Measurements from ENCODE around the gene HEPN1.

The HEPN1 gene

DNA sequence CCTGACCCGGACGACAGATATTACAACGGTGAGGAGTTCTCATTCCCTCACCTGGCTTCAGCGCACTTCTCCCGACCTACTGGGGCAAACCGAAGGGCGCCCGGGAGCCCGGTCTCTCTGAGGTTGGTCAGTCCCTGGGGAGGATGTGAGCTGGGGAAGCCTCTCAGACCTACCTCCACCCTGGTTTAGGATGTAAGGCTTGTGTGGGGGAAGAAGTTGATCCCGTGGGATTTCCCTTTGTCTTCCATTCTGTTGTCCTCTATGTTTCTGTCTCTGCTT is 41.5 kb upstream of the HEPN1 start:
- CTCF ChIA-PET = interaction anchor here (0.6 to 1.8 kb wide), 2 partner anchors 11 to 131 kb away, joined by 3 to 10 read pairs; no protein-coding TSS in a partner anchor
- H3K4me3 ChIP-seq (ENCODE audit: low read depth, low read length) = no peak overlapping the region

DNA sequence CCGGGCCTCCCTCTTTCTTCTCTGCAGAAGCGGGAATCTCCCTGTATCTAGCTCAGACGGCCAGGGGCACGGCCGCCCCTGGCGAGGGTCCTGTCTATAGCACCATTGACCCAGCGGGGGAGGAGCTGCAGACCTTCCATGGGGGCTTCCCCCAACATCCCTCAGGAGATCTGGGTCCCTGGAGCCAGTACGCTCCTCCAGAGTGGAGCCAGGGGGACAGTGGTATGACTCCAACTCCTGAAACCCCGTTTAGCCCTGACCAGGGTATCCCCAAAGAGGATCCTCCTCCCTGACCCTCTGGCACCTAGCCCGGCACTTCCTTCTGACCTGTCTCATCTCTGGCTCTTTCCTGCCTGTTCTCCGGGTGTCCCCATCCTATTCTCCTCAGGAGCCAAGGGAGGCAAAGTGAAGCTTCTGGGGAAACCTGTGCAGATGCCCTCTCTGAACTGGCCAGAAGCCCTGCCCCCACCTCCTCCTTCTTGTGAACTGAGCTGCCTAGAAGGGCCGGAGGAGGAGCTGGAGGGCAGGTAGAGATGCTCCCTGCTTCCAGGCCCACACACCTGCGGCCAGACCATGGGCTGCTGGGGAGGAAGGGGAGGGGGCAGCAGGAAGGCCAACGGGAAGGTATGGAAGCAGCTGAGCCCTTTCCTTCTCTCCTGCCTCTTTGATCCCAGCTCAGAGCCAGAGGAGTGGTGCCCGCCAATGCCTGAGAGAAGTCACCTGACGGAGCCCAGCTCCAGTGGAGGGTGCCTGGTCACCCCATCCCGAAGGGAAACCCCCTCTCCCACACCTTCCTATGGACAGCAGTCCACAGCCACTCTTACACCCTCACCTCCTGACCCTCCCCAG is 40.9 kb upstream of the HEPN1 start:
- POLR2A ChIA-PET = no interaction called here
- no peak for TF ChIP-seq ZNF830 (tag by site-specific recombination; IDR thresholded peaks at IDR 0.05; ENCODE audit: low read depth)
- TF ChIP-seq, protein P1, sequence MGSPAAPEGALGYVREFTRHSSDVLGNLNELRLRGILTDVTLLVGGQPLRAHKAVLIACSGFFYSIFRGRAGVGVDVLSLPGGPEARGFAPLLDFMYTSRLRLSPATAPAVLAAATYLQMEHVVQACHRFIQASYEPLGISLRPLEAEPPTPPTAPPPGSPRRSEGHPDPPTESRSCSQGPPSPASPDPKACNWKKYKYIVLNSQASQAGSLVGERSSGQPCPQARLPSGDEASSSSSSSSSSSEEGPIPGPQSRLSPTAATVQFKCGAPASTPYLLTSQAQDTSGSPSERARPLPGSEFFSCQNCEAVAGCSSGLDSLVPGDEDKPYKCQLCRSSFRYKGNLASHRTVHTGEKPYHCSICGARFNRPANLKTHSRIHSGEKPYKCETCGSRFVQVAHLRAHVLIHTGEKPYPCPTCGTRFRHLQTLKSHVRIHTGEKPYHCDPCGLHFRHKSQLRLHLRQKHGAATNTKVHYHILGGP (tag by site-specific recombination; IDR thresholded peaks at IDR 0.05) = no peak
- no peak for TF ChIP-seq ZNF366 (tag by site-specific recombination; conservative IDR thresholded peaks at IDR 0.05)
- TF ChIP-seq, protein P2, sequence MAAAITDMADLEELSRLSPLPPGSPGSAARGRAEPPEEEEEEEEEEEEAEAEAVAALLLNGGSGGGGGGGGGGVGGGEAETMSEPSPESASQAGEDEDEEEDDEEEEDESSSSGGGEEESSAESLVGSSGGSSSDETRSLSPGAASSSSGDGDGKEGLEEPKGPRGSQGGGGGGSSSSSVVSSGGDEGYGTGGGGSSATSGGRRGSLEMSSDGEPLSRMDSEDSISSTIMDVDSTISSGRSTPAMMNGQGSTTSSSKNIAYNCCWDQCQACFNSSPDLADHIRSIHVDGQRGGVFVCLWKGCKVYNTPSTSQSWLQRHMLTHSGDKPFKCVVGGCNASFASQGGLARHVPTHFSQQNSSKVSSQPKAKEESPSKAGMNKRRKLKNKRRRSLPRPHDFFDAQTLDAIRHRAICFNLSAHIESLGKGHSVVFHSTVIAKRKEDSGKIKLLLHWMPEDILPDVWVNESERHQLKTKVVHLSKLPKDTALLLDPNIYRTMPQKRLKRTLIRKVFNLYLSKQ (tag by site-specific recombination; IDR thresholded peaks at IDR 0.05; ENCODE audit: borderline replicate concordance) = no peak
- TF ChIP-seq ZNF560 (tag by site-specific recombination; IDR thresholded peaks at IDR 0.05; ENCODE audit: borderline replicate concordance) = no peak
- no peak for TF ChIP-seq ZBTB8A (tag by site-specific recombination; IDR thresholded peaks at IDR 0.05)
- TF ChIP-seq ZNF548 (tag by site-specific recombination; IDR thresholded peaks at IDR 0.05) = no peak
- TF ChIP-seq, protein P3, sequence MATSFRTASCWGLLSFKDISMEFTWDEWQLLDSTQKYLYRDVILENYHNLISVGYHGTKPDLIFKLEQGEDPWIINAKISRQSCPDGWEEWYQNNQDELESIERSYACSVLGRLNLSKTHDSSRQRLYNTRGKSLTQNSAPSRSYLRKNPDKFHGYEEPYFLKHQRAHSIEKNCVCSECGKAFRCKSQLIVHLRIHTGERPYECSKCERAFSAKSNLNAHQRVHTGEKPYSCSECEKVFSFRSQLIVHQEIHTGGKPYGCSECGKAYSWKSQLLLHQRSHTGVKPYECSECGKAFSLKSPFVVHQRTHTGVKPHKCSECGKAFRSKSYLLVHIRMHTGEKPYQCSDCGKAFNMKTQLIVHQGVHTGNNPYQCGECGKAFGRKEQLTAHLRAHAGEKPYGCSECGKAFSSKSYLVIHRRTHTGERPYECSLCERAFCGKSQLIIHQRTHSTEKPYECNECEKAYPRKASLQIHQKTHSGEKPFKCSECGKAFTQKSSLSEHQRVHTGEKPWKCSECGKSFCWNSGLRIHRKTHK (tag by site-specific recombination; IDR thresholded peaks at IDR 0.05) = no peak
- TF ChIP-seq ZBTB20 (tag by site-specific recombination; IDR thresholded peaks at IDR 0.05) = no peak

More for the DNA sequence above, 41.5 kb upstream of the HEPN1 start:
- H3K36me3 ChIP-seq (ENCODE audit: control insufficient read depth in 2 of 2, insufficient read depth in 1 of 2, low read length in 2 of 2) = no peaks in the 10 kb centered on the region
- TF ChIP-seq ZNF837 (tag by site-specific recombination; IDR thresholded peaks at IDR 0.05) (no peak), ZNF747 (tag by site-specific recombination; IDR thresholded peaks at IDR 0.05) (no peak), ZNF175 (tag by site-specific recombination; IDR thresholded peaks at IDR 0.05) (no peak), ZNF530 (tag by site-specific recombination; IDR thresholded peaks at IDR 0.05; ENCODE audit: low read depth) (no peak), BCL11A (tag by site-specific recombination; IDR thresholded peaks at IDR 0.05; ENCODE audit: low read depth) (no peak), ZNF426 (tag by site-specific recombination; IDR thresholded peaks at IDR 0.05) (no peak), ZNF239 (tag by site-specific recombination; IDR thresholded peaks at IDR 0.05) (no peak), ZNF830 (tag by site-specific recombination; IDR thresholded peaks at IDR 0.05; ENCODE audit: low read depth) (no peak), ZNF629 (tag by site-specific recombination; IDR thresholded peaks at IDR 0.05) (no peak), ZFP37 (tag by site-specific recombination; IDR thresholded peaks at IDR 0.05) (no peak), ZXDB (tag by site-specific recombination; IDR thresholded peaks at IDR 0.05) (no peak), ZNF548 (tag by site-specific recombination; IDR thresholded peaks at IDR 0.05) (no peak), ZSCAN16 (tag by site-specific recombination; IDR thresholded peaks at IDR 0.05) (no peak)
- TF ChIP-seq, protein P4, sequence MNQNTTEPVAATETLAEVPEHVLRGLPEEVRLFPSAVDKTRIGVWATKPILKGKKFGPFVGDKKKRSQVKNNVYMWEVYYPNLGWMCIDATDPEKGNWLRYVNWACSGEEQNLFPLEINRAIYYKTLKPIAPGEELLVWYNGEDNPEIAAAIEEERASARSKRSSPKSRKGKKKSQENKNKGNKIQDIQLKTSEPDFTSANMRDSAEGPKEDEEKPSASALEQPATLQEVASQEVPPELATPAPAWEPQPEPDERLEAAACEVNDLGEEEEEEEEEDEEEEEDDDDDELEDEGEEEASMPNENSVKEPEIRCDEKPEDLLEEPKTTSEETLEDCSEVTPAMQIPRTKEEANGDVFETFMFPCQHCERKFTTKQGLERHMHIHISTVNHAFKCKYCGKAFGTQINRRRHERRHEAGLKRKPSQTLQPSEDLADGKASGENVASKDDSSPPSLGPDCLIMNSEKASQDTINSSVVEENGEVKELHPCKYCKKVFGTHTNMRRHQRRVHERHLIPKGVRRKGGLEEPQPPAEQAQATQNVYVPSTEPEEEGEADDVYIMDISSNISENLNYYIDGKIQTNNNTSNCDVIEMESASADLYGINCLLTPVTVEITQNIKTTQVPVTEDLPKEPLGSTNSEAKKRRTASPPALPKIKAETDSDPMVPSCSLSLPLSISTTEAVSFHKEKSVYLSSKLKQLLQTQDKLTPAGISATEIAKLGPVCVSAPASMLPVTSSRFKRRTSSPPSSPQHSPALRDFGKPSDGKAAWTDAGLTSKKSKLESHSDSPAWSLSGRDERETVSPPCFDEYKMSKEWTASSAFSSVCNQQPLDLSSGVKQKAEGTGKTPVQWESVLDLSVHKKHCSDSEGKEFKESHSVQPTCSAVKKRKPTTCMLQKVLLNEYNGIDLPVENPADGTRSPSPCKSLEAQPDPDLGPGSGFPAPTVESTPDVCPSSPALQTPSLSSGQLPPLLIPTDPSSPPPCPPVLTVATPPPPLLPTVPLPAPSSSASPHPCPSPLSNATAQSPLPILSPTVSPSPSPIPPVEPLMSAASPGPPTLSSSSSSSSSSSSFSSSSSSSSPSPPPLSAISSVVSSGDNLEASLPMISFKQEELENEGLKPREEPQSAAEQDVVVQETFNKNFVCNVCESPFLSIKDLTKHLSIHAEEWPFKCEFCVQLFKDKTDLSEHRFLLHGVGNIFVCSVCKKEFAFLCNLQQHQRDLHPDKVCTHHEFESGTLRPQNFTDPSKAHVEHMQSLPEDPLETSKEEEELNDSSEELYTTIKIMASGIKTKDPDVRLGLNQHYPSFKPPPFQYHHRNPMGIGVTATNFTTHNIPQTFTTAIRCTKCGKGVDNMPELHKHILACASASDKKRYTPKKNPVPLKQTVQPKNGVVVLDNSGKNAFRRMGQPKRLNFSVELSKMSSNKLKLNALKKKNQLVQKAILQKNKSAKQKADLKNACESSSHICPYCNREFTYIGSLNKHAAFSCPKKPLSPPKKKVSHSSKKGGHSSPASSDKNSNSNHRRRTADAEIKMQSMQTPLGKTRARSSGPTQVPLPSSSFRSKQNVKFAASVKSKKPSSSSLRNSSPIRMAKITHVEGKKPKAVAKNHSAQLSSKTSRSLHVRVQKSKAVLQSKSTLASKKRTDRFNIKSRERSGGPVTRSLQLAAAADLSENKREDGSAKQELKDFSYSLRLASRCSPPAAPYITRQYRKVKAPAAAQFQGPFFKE (tag by site-specific recombination; IDR thresholded peaks at IDR 0.05; ENCODE audit: borderline replicate concordance) = no peak
- no peak overlapping the region for H3K27ac ChIP-seq (ENCODE audit: extremely low read depth, low read depth, low read length)
- no peaks in the 10 kb centered on the region for H3K9me3 ChIP-seq (ENCODE audit: control insufficient read depth, insufficient read depth, low read depth, low read length)
- POLR2A ChIA-PET = interaction anchor here (0.5 kb wide), 1 partner anchor 43 kb away, joined by 7 read pairs; no protein-coding TSS in a partner anchor
- H3K4me1 ChIP-seq (ENCODE audit: control insufficient read depth, insufficient read depth, low read length) = no peaks in the 10 kb centered on the region

More for the DNA sequence above, 40.9 kb upstream of the HEPN1 start:
- Histone ChIP-seq H3K27ac (ENCODE audit: extremely low read depth, low read depth, low read length) (no peak overlapping the region), H3K4me1 (ENCODE audit: control insufficient read depth, insufficient read depth, low read length) (no peaks in the 10 kb centered on the region), H3K9me3 (ENCODE audit: control insufficient read depth, insufficient read depth, low read depth, low read length) (no peaks in the 10 kb centered on the region), H3K36me3 (ENCODE audit: control insufficient read depth in 2 of 2, insufficient read depth in 1 of 2, low read length in 2 of 2) (no peaks in the 10 kb centered on the region), H3K4me3 (ENCODE audit: low read depth, low read length) (no peak overlapping the region)
- CTCF ChIA-PET = interaction anchor here (0.5 to 0.6 kb wide), 3 partner anchors 114 to 295 kb away, joined by 3 to 10 read pairs (median 3); no protein-coding TSS in a partner anchor
